ENCODE measurements around the gene MDH1B.

MDH1B gene

GRCh38 chr2:206766057-206766930, 1.2 kb upstream of the MDH1B start:
- ChIA-PET CTCF (interaction anchor here (0.9 to 3.0 kb wide), 4 partner anchors 11 to 22 kb away, joined by 3 to 16 read pairs (median 4); no protein-coding TSS in a partner anchor), POLR2A (no interaction called here)
- no peak for DNase-seq (ENCODE audit: extremely low spot score)
- TF ChIP-seq, protein P1, sequence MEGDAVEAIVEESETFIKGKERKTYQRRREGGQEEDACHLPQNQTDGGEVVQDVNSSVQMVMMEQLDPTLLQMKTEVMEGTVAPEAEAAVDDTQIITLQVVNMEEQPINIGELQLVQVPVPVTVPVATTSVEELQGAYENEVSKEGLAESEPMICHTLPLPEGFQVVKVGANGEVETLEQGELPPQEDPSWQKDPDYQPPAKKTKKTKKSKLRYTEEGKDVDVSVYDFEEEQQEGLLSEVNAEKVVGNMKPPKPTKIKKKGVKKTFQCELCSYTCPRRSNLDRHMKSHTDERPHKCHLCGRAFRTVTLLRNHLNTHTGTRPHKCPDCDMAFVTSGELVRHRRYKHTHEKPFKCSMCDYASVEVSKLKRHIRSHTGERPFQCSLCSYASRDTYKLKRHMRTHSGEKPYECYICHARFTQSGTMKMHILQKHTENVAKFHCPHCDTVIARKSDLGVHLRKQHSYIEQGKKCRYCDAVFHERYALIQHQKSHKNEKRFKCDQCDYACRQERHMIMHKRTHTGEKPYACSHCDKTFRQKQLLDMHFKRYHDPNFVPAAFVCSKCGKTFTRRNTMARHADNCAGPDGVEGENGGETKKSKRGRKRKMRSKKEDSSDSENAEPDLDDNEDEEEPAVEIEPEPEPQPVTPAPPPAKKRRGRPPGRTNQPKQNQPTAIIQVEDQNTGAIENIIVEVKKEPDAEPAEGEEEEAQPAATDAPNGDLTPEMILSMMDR (IDR thresholded peaks at IDR 0.05; ENCODE audit: control extremely low read depth, extremely low read depth, low read depth, missing control alignments) = no peak

DNA sequence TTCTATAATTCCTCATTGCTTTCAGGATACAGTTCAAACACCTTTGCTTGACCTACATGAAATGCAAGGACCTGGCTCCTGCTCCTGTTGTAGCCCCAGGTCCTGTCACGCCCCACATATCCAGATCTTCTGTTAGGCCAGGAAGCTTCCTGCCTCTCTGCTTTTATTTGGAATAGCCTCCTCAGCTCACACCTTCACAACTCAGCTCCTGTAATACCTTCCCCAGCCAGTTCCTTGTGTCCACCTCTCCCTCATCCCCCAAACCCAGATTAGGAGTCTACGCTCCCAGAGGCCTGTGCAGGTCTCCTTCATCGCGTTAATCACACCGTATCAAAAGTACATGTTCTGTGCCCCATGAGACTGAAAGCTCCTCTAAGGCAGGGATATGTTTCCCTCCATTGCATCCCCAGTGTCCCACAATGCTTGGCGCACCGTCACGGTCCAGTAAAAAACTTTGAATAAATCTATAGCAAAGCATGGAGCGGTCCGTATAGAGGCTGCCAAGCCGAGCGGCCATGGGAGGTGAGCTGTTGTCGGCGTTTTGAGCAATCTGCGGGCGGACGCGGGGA, 371 bp downstream of the MDH1B start:
- DNase-seq (ENCODE audit: extremely low spot score) = no peak
- ChIA-PET CTCF (interaction anchor here (0.9 to 3.0 kb wide), 6 partner anchors 11 to 445 kb away, joined by 3 to 16 read pairs (median 4); no protein-coding TSS in a partner anchor), POLR2A (no interaction called here)
- TF ChIP-seq, protein P1 (IDR thresholded peaks at IDR 0.05; ENCODE audit: control extremely low read depth, extremely low read depth, low read depth, missing control alignments) = no peak

DNA sequence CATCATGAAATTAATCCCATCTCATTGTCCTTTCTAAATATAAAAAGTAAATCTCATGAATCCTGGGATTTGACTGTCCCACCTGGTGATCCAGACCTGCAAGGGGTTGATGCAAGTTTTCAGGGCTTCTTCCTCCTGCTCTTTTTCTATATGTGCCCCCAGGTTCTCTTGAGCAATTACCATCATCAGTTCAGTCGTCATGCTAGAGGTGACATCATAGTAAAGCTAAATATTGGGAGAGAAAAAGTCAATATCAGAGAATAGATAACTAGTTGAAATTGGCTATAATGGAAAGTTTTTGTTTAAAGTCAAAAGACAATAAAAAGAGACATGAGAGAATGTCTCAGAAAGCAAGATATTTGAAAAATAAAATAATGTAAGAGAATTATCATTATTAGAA, 8.3 kb downstream of the MDH1B start:
- TF ChIP-seq, protein P1 (IDR thresholded peaks at IDR 0.05; ENCODE audit: control extremely low read depth, extremely low read depth, low read depth, missing control alignments) = no peak
- DNase-seq (ENCODE audit: extremely low spot score) = no peak
- ChIA-PET CTCF (interaction anchor here (1.1 kb wide), 1 partner anchor 716 kb away, joined by 3 read pairs; no protein-coding TSS in a partner anchor), POLR2A (no interaction called here)

- TF ChIP-seq, protein P1 (IDR thresholded peaks at IDR 0.05; ENCODE audit: control extremely low read depth, extremely low read depth, low read depth, missing control alignments) = no peak
- DNase-seq (ENCODE audit: extremely low spot score) = no peak
- ChIA-PET CTCF (no interaction called here), POLR2A (no interaction called here)
Observed at GRCh38 chr2:206740800-206741199, 24.3 kb downstream of the MDH1B start.

DNA sequence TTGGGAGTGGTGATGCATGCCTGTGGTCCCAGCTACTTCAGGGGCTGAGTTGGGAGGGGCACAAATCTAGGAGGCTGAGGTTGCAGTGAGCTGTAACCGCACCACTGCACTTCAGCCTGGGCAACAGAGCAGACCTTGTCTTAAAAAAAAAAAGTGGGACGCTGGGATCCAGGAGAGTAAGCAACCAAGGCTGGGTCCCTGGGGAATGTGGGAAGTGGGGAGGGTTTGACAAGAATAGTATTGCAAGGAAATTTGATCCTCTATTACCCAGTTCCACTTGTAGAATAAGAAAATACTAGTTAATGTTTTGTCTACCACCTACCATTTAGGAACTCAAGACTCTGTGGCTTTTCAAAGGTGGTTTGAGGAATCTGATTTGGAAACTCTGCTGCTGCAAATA, 25.9 kb downstream of the MDH1B start:
- TF ChIP-seq, protein P1 (IDR thresholded peaks at IDR 0.05; ENCODE audit: control extremely low read depth, extremely low read depth, low read depth, missing control alignments) = no peak
- ChIA-PET CTCF (interaction anchor here (0.8 kb wide), 1 partner anchor 10 kb away, joined by 3 read pairs; no protein-coding TSS in a partner anchor), POLR2A (no interaction called here)
- no peak for DNase-seq (ENCODE audit: extremely low spot score)

DNA sequence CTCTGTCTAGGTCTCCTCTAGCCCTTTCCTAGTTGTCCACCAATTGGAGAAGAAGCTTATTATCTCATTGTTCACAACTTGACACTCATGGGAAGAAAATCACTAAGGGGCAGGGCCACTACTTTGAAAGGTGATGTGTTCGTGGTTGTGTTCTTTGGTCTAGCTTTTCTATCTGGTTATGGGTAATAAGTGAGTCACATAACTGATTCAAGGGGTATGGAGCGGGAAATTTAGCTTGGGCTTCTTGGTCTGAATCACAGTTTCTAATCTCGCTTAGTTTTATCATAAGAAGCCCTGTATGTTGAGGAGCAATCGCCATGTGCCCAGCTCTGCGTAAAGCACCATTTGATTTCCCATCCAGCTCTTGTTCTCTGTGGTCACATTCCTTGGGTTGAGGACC, 28.2 kb downstream of the MDH1B start:
- TF ChIP-seq, protein P1 (IDR thresholded peaks at IDR 0.05; ENCODE audit: control extremely low read depth, extremely low read depth, low read depth, missing control alignments) = no peak
- CTCF ChIA-PET = interaction anchor here (0.7 to 2.5 kb wide), 5 partner anchors 8 to 64 kb away, joined by 3 to 9 read pairs (median 3); partner anchors contain the start of genes FASTKD2 and MDH1B
- POLR2A ChIA-PET = no interaction called here
- no peak for DNase-seq (ENCODE audit: extremely low spot score)

All from GM10248 (cell line).